ENCODE results near the gene ITGA3.

The ITGA3 gene

DNA sequence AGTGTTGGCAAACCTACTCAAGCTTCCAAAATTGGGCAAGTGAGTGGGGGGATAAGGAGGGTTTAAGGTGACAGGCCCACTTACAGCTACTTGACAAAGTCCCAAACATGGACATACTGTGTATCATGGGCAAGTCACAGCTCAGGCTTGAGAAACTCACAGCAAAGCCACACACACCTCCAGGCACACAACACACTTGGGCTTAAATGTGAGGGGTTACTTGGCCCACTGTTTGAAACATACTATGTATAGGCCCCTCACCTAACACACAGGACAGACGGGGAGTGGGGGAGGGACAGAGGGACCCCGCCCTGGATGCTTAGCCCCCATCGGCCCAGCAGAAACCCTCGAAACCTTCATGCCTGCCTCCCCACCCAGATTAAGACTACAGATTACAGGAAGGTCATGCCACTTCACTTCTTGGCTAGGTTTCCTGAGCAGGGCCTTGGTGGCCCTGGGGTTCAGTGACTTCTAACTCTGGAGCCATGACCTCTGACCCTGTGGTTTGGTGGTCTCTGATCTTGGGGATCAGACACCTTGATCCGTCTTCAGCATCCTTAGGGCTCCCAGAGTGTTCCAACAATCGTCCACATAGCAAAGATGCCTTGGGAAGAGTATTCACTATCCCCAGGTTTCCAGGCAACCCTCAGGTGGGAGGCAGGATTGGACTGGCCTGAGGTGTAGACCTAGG lies 76.3 kb downstream of the ITGA3 start:
- no peak for DNase-seq

DNA sequence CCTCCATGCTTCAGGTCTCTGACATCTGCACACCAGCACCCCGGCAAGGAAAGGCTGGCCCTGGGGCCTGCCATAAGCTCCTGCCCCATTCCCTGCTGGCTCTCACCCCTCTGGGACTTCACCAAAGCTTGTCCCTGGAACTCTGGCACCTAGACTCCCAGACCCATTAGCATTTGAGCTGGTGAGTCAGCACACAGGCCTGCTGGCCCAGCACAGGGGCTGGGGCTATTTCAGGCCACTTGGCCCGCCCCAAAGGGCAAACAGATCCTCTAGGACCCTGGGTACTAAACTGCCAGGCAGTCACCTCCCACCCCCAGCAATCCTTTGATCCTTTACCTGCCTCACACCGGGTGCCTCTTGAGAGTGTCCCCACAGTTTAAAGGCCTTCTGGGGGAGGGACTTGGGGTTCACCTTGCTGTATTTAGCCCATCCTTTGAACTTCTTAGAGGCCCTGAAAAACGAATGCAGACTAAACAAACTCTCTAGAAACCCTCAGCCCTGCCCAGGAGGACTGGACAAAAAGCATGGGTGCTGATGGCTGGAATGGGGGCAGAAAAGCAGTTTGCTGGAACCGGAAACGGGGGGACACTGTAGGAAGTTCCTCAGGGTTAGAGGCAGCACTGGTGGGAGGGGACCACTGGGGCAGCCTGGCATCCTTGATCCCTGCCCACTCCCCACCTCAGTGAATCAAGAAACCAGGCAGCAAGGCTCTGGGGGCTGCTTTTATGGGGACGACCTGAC lies 77.3 kb downstream of the ITGA3 start:
- no peak for DNase-seq

DNA sequence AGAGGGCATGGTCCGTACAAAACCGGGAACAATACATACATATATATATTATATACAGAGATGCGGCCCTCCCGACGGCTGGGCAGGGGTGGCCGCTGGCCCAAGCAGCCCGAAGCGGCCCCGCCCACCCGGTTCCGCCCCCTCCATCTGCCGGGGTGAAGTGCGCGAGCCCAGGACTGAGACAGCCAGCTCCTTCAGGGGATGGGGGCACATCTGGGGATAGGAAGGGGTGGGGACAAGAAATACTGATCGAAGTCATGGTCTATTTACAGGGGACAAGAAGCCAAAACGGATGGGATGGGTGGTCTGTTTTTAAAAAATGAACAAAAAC lies 77.8 kb downstream of the ITGA3 start:
- DNase-seq: no peak

DNA sequence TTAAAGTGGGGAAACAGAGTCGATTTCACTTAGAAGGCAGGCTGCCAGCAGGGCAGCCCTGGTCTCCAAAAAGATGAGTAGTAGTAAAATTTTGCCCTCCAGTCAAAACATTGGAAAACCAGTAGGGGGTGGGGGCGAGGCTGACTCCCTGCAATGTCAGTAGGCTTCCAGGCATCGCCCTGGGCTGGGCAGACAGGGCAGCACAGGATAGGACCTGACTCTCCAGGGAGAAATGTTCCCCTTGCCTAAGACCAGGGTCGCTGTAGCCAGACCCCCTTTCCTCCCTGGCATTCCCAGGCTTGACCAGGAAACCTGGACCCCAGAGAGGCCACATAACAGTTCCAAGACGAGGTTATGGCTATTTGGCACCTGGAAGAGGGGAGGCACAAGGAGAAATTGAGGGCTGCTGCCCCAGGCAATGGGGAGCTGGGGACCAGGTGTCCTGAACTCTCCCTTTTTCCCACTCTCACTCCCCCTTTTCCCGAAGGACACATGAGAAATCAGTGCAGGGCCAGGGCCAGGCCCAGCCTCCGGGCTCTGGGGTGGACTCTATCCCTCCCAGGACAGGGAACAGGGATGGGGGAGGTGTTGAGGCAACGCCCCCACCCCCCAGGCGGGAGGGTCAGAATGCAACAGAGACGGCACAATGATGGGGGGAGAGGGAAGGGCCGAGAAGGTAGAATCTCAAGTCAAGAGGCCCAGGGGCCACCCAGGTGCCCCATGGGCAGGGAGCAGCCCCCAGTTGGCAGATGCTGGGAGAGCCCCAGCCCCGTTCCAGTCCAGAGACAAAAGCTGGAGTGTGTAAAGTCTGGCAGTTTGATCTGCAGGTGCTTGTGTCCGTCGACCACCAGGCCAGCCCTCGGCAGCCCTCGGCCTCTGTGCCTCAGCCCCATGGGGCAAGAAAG lies 78.5 kb downstream of the ITGA3 start:
- no peak for DNase-seq

DNA sequence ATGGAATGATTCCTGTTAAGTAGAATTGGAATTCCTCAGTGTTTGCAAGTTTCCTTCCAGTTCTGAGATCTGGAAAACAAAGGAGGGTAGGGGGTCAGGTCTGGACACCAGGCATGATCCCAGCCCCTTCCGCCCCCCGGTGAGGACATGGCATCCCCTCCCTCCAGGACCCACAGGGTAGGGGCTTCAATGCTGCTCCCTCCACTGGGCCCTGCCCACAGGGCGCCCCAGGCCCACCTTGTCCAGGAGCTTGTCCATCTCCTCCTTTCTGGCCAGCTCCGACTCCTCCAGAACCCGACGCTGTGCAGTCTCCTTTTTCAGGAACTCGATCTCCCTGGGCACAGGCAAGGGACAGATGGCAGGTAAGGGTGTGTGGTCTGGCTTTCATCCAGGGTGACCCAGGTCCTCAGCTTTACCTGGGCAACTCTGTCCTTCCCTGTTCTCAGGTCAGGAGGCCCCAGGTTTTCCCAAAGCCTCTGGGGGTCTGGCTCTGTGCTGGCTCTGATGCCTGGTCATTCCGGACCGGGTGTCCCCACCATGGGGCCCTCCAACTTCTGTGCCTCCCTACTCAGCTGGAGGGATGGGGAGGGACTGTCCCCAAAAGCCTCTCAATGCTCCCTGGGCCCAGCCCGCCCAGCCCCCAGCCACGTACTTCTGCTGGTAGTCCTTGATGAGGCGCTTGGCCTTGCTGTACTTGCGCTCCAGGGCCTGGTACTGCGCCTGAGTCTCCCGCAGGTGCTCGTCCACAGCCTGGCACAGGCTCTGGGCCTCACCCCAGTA lies 79.6 kb downstream of the ITGA3 start:
- no peak for DNase-seq

DNA sequence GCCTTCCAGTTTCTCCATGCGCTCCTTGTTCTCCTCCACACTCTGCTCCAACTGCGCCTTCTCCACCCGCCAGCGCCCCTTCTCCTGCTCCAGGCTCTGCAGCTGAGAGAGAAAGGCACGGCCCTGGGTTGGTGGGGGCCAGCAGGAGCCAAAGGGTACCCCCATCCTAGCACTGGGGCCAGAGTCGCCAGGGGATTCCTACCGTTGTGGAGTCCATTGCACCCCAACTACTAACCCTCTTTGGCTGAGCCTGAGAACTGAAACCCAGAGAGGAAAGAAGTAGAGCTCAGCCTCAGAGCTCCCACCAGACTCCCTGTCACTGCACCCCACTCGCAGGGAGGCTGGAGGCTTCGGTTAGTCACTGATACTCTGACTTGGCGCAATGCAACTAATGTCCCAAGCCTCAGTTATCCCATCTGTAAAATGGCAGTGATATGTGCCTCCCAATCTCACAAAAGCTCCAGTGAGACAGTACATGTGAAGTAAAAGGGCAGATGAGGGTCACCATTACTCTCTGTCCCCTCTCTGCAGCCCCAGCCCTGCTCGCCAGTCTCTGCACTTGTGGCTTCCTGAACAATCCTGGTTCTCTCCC lies 80.3 kb downstream of the ITGA3 start:
- DNase-seq: no peak

DNA sequence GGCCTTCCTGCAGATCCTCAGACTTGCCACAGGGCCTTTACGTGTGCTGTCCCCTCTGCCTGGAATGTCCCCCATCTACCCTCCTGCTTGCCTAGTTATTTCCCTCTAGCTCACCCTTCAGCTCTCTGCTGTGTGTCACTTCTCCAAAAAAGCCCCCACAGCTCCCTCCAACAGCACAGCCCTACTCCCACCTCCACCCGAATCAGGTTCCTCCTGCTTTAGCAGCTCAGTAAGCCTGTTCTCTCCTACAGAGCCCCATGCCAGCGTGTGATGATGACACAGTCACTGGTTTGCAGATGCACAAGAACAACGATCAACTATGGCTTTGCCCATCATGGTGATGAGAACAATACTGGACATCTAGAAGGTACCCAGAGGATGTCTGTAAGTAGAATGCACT lies 81.1 kb downstream of the ITGA3 start:
- DNase-seq: no peak

DNA sequence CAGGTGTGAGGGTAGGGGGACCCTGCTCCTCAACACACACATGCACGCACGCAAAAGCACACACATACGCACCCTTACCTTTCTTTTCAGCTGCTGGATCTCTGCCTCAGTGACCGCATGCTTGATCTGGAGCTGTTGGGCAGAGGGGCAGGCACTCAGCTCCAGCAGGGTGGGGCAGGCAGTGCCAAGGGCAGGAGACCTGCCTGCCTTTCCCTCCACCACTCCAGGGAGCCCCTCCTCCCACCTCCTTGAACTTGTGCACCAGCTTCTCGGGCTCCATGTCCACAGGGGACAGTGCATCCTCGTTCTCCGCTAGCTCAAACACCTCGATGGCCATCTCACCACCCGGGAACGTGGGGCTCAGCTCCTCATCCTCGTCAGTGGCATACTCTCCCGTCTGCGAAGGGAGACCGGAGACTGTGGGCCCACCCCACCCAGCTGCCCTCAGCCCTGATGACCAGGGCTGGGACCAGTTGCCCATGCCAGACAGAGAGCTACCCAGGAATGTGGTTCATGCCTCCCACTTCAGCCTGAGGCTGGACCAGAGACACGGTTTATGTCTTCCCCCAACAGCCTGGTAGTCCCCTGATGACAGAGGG lies 83.4 kb downstream of the ITGA3 start:
- no peak for DNase-seq
